A549 (cell line): ENCODE data around the gene EYA3.

Source experiments
- CEBPB ChIP-seq, 2 experiments: fragments of >200 bp in 1 of 2; sonication (Bioruptor Twin) in 1 of 2; formaldehyde crosslinking in 1 of 2; IDR thresholded peaks; 2 replicates each; pipeline ENCODE4 v1.6.1; 2012 to 2016
- CTCF ChIP-seq: fragments of >200 bp; sonication (Bioruptor Twin); formaldehyde crosslinking; IDR thresholded peaks from 3 replicates; pipeline ENCODE4 v1.5.1; 2016
- ESRRA ChIP-seq: fragments of 150-350 bp; IDR thresholded peaks from 2 replicates; pipeline ENCODE4 v1.6.1; 2014; ENCODE audit warnings: mild to moderate bottlenecking, low read length, borderline replicate concordance
- RAD21 ChIP-seq, 2 experiments: fragments of >200 bp in 1 of 2; sonication (Bioruptor Twin) in 1 of 2; formaldehyde crosslinking in 1 of 2; IDR thresholded peaks in 1 of 2; conservative IDR thresholded peaks in 1 of 2; 2 replicates in 1 of 2; 3 replicates in 1 of 2; pipeline ENCODE4 v1.6.1; 2012 to 2018; ENCODE audit warnings: inconsistent platforms in 1 of 2
- SMC3 ChIP-seq: fragments of >200 bp; sonication (Bioruptor Twin); formaldehyde crosslinking; IDR thresholded peaks from 3 replicates; pipeline ENCODE4 v1.6.1; 2018; ENCODE audit warnings: inconsistent platforms
- USF2 ChIP-seq: fragments of 450-650 bp; IDR thresholded peaks from 2 replicates; pipeline ENCODE4 v1.6.1; 2014; ENCODE audit warnings: antibody characterized with exemption

DNA sequence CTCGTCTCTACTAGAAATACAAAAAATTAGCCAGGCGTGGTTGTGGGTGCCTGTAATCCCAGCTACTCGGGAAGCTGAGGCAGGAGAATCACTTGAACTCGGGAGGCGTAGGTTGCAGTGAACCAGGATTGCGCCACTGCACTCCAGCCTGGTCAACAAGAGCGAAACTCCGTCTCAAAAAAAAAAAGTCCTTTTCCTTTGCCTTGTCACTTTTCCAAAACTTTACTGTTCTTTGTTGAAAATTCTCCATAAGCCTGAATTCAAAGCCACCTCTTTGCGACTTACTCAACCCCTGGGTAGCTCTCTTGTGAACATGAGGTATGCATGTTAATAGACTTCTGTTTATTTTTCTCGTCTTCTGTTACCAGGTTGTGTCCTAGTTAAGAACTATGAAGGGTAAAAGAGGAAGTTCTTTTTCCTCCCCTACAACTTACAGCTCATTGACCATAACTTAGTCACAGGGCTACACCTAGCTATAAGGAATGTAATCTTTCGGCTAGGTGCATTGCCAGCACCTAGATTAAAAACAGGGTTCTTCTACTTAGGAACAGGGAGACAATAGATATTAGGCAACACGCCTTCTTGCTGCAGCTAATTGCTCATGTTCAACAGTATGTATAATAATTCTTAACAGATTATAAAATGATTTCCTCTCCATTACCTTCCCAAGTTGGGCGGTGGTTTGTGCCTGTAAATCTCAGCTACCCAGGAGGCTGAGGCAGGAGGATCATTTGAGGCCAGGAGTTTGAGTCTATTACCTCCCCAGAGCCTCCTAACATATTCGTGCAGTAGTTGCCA lies 47.2 kb upstream of the EYA3 start:
- TF ChIP-seq USF2 (no peak), CTCF (no peak), CEBPB (IDR thresholded peaks at IDR 0.05) (no peak), RAD21 (conservative IDR thresholded peaks at IDR 0.05 in 1 of 2, IDR thresholded peaks at IDR 0.05 in 1 of 2) (no peak), ESRRA (no peak), SMC3 (no peak)
